ENCODE data around the gene RNF149. TPM values are rescaled to one million over a fixed set of nuclear protein-coding genes. Genes with fewer than 3 reads are reported as not detected.
"Not testable (repeated sequence)": the region's sequence is repeated elsewhere in the genome, so short reads cannot be mapped to it uniquely, and the experiment has no call there.

RNF149 gene
- total RNA-seq, 1 experiment from 2014 or later, result 75.9 TPM

GRCh38 chr2:101332885-101333766, 24.6 kb upstream of the RNF149 start:
- no peak for DNase-seq (ENCODE audit: low read depth)

DNA sequence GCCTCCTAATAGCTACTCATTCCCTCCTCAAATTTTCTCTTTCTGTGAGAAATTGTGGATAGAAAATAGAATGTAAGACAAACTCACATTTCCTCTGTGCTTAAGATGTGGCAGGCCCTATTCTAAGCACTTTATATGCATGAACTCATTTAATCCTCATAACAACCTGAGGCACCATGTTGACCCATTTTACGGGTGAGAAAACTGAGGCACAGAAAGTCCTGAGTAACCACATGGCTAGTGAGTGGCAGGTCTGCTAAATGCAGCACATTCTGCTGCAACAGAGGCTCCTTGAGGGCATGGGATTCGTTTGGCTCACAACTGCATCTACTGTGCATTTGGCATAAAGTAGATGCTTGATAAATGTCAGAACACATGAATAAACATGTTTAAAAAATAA, 22.7 kb upstream of the RNF149 start:
- DNase-seq (ENCODE audit: low read depth), result no peak

- DNase-seq (ENCODE audit: low read depth), result no peak
These were observed 21.9 kb upstream of the RNF149 start for GRCh38 chr2:101330253-101330933.

DNA sequence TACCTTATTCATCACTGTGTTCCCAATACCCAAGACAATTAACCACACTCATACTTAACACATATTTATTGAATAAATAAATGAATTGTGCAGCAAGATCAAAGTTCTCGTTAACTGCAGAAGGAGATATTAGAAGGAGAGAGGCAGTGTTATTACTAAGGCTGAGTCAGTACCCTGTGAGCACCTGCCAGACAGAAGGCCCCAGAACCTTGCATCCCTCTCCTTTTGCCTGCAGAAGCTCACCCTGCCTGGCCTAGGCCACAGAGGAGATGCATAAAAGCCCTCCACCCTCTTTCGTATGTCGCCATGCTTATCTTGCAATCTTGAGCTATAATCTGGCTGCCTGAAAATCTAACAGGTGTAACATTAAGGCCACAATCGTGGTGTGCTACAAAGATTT, 20.5 kb upstream of the RNF149 start:
- DNase-seq (ENCODE audit: low read depth), result no peak

- DNase-seq (ENCODE audit: low read depth), result peak; percentile 95
These were observed 20.0 kb upstream of the RNF149 start for GRCh38 chr2:101328474-101329007.

- DNase-seq (ENCODE audit: low read depth), result no peak
These were observed 19.4 kb upstream of the RNF149 start for GRCh38 chr2:101327863-101328394.

DNA sequence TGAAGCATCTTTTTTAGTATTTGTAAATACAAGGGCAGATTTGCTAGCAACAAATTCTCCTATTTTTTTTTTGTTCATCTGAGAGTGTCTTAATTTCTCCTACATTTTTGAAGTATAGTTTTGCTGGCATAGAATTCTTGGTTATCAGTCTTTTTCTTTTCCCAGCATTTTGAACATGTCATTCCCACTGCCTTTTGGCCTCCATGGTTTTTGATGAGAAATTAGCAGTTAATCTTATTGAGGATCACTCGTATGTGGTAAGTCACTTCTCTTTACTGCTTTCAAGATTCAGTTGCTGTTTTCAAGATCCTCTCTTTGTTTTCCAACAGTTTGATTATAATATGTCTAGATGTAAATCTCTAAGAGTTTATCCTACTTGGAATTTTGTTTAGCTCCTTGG, 16.9 kb upstream of the RNF149 start:
- DNase-seq (ENCODE audit: low read depth), result no peak

GRCh38 chr2:101316568-101316967, 8.1 kb upstream of the RNF149 start:
- DNase-seq (ENCODE audit: low read depth), result not testable (repeated sequence)

- DNase-seq (ENCODE audit: low read depth), result no peak
These were observed 3.2 kb upstream of the RNF149 start for GRCh38 chr2:101311696-101312017.

- DNase-seq (ENCODE audit: low read depth), result no peak
These were observed 2.6 kb upstream of the RNF149 start for GRCh38 chr2:101310834-101311695.

DNA sequence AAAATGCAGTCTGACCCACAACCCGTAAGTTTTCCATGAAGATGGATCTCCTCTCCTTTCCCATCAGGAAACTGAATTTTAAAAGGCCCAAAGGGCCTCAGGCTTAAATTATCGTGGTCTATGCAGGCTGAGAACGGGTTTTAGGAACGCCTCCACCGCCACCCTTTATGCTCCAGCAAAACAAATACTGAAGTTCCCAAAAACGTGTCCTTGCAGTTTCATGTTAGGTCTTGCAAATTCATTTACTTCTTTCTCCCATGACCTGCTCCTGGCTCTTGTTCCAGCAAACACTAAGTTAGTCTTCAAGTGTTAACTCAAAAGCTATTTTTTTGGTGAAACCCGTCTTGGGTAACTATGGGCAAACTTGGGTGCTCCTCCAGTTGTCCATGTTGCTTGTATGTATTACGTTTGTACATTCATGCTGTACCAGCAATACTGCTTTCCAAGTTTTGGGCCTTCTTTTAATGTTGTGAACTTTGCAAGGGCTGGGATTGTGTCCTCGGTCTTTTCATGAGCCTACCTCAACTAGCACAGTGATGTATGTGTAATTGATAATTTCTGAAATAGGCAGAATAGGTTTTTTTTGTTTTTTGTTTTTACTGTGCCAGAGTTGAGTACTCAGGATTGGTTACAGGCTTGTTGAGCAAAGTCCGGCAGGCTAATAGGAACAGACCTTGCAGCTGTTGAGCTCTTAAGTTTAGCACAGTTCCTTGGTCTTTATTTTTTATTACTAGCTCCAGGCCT, 1.8 kb upstream of the RNF149 start:
- no peak for DNase-seq (ENCODE audit: low read depth)

- no peak for DNase-seq (ENCODE audit: low read depth)
These were observed 510 bp downstream of the RNF149 start for GRCh38 chr2:101307950-101308431.

GRCh38 chr2:101307503-101307902, 998 bp downstream of the RNF149 start:
- no peak for DNase-seq (ENCODE audit: low read depth)

GRCh38 chr2:101306410-101306809, 2.1 kb downstream of the RNF149 start:
- no peak for DNase-seq (ENCODE audit: low read depth)

DNA sequence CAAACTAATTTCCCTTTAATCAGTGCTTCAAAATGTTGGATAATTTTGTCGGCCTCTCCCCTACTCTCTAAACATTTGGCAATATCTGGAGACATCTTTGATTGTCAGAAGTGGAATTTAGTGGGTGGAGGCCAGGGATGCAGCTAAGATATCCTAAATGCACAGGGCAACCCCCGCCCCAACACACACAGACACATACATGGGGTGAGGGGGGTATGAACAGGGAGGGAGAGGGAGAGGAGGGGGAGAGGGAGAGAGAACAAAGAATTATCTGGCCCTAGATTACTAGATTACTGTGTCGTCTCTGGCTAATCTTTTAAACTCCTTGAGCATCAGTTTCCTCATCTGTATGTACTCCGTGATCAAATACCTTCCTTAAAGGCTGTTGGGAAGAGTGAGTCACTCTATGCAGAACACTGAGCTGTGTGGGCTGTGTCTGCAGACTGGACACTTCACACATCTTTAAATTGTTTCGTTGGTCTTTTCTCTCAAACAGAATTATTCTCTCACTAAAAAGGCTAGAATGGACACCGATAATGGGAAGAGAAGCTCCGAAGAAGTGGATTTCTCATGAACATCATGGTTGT, 2.9 kb downstream of the RNF149 start:
- DNase-seq (ENCODE audit: low read depth), result peak; percentile 48

- no peak for DNase-seq (ENCODE audit: low read depth)
These were observed 3.5 kb downstream of the RNF149 start for GRCh38 chr2:101305035-101305434.

- no peak for DNase-seq (ENCODE audit: low read depth)
These were observed 4.8 kb downstream of the RNF149 start for GRCh38 chr2:101303688-101304087.

DNA sequence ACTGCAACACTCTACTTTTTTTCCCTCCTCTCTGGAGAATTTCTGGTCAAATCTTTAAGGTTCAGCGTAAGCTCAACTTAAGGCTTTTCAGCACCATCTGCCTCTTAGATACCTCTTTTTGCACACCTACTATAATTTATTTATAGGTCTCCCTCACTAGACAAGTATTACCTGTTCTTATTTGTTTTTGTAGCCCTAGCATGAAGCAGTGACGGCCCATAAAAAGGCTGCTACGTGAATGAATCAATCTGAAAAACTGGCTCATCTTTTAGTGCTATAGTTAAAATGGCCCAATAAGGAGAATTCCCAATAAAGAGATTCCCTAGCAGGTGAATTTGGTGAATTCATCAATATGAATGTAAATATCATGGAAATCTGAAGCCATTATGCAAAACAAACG, 6.5 kb downstream of the RNF149 start:
- DNase-seq (ENCODE audit: low read depth), result no peak

- no peak for DNase-seq (ENCODE audit: low read depth)
These were observed 7.7 kb downstream of the RNF149 start for GRCh38 chr2:101300836-101301235.

GRCh38 chr2:101300164-101300563, 8.3 kb downstream of the RNF149 start:
- no peak for DNase-seq (ENCODE audit: low read depth)

Measured in LHCN-M2 (cell line).